Gastrocnemius medialis (tissue), 4 donors: Measurements from ENCODE around the gene CDKN1C. TPM values are rescaled to one million over a fixed set of nuclear protein-coding genes. Genes with fewer than 3 reads are reported as not detected.

Experiments
- ATAC-seq, 2 donors: fragments of 150-250 bp; one replicate each; pipeline ENCODE4 v1.9.1; 2016
- DNase-seq, 2 donors: peaks; one replicate each; pipeline ENCODE4 v3.0.0-alpha.2; 2019
- H3K27ac ChIP-seq, 4 donors: fragments of 200-600 bp; sonication (generic); 1 replicate in 1 of 4; 2 replicates in 3 of 4; pipeline ENCODE4 v1.5.1; 2016 to 2018; ENCODE audit warnings: mild to moderate bottlenecking in 2 of 4, moderate library complexity in 1 of 4
- H3K27me3 ChIP-seq, 3 donors: fragments of 200-600 bp; sonication (generic) in 2 of 3; 1 replicate in 1 of 3; 2 replicates in 2 of 3; pipeline versions ENCODE4 v1.5.1 to v1.6.0; 2016 to 2019; ENCODE audit warnings: mild to moderate bottlenecking in 1 of 3, moderate library complexity in 1 of 3
- H3K36me3 ChIP-seq, 2 donors: fragments of 200-600 bp; sonication (generic) in 1 of 2; one replicate each; pipeline ENCODE4 v1.5.1; 2017 to 2018
- H3K4me1 ChIP-seq, 2 donors: fragments of 200-600 bp; sonication (generic) in 1 of 2; one replicate each; pipeline ENCODE4 v1.5.1; 2016 to 2017; ENCODE audit warnings: mild to moderate bottlenecking in 2 of 2
- H3K4me3 ChIP-seq, 4 donors: fragments of 200-600 bp; sonication (generic) in 3 of 4; 1 replicate in 1 of 4; 2 replicates in 3 of 4; pipeline ENCODE4 v1.5.1; 2016 to 2019; ENCODE audit warnings: mild to moderate bottlenecking in 2 of 4
- H3K9me3 ChIP-seq, 3 donors: fragments of 200-600 bp; sonication (generic) in 2 of 3; 1 replicate in 1 of 3; 2 replicates in 2 of 3; pipeline ENCODE4 v1.5.1; 2016 to 2019
- CTCF ChIP-seq, 5 experiments: fragments of 450-650 bp in 3 of 5; fragments of 200-600 bp in 2 of 5; sonication (generic) in 2 of 5; IDR thresholded peaks in 4 of 5; conservative IDR thresholded peaks in 1 of 5; 1 replicate in 4 of 5; 2 replicates in 1 of 5; pipeline ENCODE4 v1.5.1; 2016 to 2019; ENCODE audit warnings: antibody characterized with exemption in 5 of 5, mild to moderate bottlenecking in 3 of 5, moderate library complexity in 3 of 5
- POLR2A ChIP-seq, 2 donors: fragments of 450-650 bp; IDR thresholded peaks; one replicate each; pipeline ENCODE4 v1.6.1; 2017; ENCODE audit warnings: antibody characterized with exemption in 2 of 2, mild to moderate bottlenecking in 2 of 2, moderate library complexity in 2 of 2
- in situ Hi-C, 4 donors: fragments of 200-750 bp; cut with MboI; loops; one replicate each; pipeline versions ENCODE4 v1.15.0 to v1.8.0; 2017; ENCODE audit warnings: low sequenced_read_pairs in 4 of 4
- intact Hi-C: fragments of 100-400 bp; cut with DNase I; formaldehyde crosslinking; loops from one replicate; pipeline ENCODE4 v1.15.1; 2023; ENCODE audit warnings: low total_unique reads
- total RNA-seq, 4 donors: library from RNA; depleted of rRNA; stranded (reverse); fragments of >200 nt; gene quantifications; one replicate each; pipeline versions ENCODE4 v1.1.0 to v1.2.3, GENCODE V29; 2016

Gene CDKN1C
- total RNA-seq, 4 donors from 2014 or later, result 22.0 to 56.9 (median 38.5) TPM

- intact Hi-C loops, result no loop called here
Observed at GRCh38 chr11:2932850-2933251, 47.3 kb upstream of the CDKN1C start.

GRCh38 chr11:2931771-2932738 lies 46.5 kb upstream of the CDKN1C start:
- Histone ChIP-seq H3K27ac (no peak overlapping the region), H3K27me3 (peaks cover 25 to 42% (median 39%) of the 10 kb centered on the region in 3 donors), H3K36me3 (no peaks in the 10 kb centered on the region), H3K9me3 (no peaks in the 10 kb centered on the region), H3K4me1 (peaks cover 4 to 9% of the 10 kb centered on the region in 2 donors), H3K4me3 (no peak overlapping the region)
- DNase-seq, result no peak
- no peak for TF ChIP-seq CTCF (IDR thresholded peaks at IDR 0.05 in 4 of 5, conservative IDR thresholded peaks at IDR 0.05 in 1 of 5)
- TF ChIP-seq POLR2A (IDR thresholded peaks at IDR 0.05), result no peak
- intact Hi-C loops, result no loop called here
- in situ Hi-C loops, result no loop called here
- ATAC-seq, result no peak

More at GRCh38 chr11:2932850-2933251, 47.3 kb upstream of the CDKN1C start:
- peak in 1 of 2 donors; percentile 11 for ATAC-seq
- Histone ChIP-seq H3K4me1 (peaks cover 4 to 9% of the 10 kb centered on the region in 2 donors), H3K4me3 (no peak overlapping the region), H3K9me3 (no peaks in the 10 kb centered on the region), H3K36me3 (no peaks in the 10 kb centered on the region), H3K27ac (no peak overlapping the region), H3K27me3 (peaks cover 23 to 36% (median 31%) of the 10 kb centered on the region in 3 donors)
- TF ChIP-seq CTCF (IDR thresholded peaks at IDR 0.05 in 4 of 5, conservative IDR thresholded peaks at IDR 0.05 in 1 of 5) (no peak), POLR2A (IDR thresholded peaks at IDR 0.05) (no peak)
- no peak for DNase-seq
- in situ Hi-C loops, result no loop called here

GRCh38 chr11:2931420-2931746 lies 45.8 kb upstream of the CDKN1C start:
- in situ Hi-C loops, result no loop called here
- Histone ChIP-seq H3K9me3 (no peaks in the 10 kb centered on the region), H3K27me3 (peaks cover 27 to 43% (median 42%) of the 10 kb centered on the region in 3 donors), H3K4me1 (peaks cover 4 to 9% of the 10 kb centered on the region in 2 donors), H3K4me3 (no peak overlapping the region), H3K36me3 (no peaks in the 10 kb centered on the region), H3K27ac (no peak overlapping the region)
- TF ChIP-seq POLR2A (IDR thresholded peaks at IDR 0.05), result no peak
- TF ChIP-seq CTCF (IDR thresholded peaks at IDR 0.05 in 4 of 5, conservative IDR thresholded peaks at IDR 0.05 in 1 of 5), result no peak
- DNase-seq (no peak), ATAC-seq (no peak)
- intact Hi-C loops, result no loop called here

GRCh38 chr11:2930704-2931419 lies 45.3 kb upstream of the CDKN1C start:
- Histone ChIP-seq H3K36me3 (no peaks in the 10 kb centered on the region), H3K4me1 (peaks cover 4 to 9% of the 10 kb centered on the region in 2 donors), H3K27ac (no peak overlapping the region), H3K27me3 (peaks cover 27 to 43% (median 42%) of the 10 kb centered on the region in 3 donors), H3K4me3 (peak overlapping the region in 3 of 4 donors; percentile 46 to 51 (median 47)), H3K9me3 (no peaks in the 10 kb centered on the region)
- DNase-seq (no peak), ATAC-seq (no peak)
- in situ Hi-C loops (no loop called here), intact Hi-C loops (no loop called here)
- TF ChIP-seq POLR2A (IDR thresholded peaks at IDR 0.05) (no peak), CTCF (IDR thresholded peaks at IDR 0.05 in 4 of 5, conservative IDR thresholded peaks at IDR 0.05 in 1 of 5) (peak; percentile 1 to 56 (median 37))
